ENCODE results near the gene GTF3C2. TPM values are rescaled to one million over a fixed set of nuclear protein-coding genes. Genes with fewer than 3 reads are reported as not detected.

GTF3C2 gene
- total and polyA plus RNA-seq, 2 of the 13 experiments (the other 11 are each of a cell fraction or from before 2014, with no cell fraction given), result 77.5 to 130 TPM

DNA sequence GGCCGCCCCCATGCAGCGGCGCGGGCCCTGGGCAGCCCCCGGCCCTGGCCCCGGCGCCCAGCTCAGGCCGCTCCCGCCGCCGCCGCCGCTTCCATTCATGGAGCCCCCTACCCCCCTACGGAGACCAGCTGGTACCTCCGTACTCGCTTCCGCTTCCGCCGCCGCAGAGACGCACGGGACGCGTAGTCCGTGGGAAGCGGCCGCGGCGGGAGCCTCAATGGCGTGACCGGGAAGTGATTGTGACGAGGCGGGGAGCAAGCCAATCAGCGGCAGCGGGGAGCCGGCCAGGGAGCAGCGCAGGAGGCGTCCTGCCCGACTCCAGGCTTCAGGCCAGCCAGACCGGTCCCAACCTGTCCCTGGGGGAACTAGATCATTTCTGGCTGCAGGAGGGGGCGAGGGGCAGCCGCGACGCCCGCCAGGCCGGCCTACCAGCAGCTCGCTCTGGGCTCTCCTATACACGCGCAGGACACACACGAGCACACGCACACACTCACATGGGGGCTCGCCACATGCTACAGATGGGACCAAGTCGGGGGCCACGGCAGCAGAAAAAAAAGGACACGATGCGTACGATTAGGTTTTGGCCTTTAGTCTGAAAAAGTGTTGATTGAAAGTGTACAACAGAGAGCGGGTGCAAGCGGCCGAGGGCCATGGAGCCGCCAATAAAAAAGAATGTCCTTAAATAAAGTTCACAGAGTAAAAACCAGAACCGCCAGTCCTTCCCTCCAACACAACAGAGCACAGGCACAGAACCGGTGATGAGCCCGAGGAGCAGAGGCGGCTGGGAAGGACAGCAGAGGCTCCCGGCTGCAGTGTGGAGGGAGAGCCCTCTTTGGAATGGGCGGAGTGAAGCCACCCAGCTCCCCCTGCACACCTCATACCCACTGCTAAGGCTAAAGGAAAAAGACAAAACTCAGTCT is 24.3 kb upstream of the GTF3C2 start, which contains the start of gene ZNF513 (continued):
- TF ChIP-seq ZNF619 (CRISPR knock-in tag; IDR thresholded peaks at IDR 0.05) (no peak; the same call in 1 of the 2 replicates), ZZZ3 (CRISPR knock-in tag; IDR thresholded peaks at IDR 0.05; ENCODE audit: borderline replicate concordance) (no peak), ASH2L (IDR thresholded peaks at IDR 0.05; ENCODE audit: insufficient read length, low read depth, low read length) (no peak), ZNF431 (CRISPR knock-in tag; IDR thresholded peaks at IDR 0.05; ENCODE audit: borderline replicate concordance, low read depth) (no peak), NFYC (CRISPR knock-in tag; IDR thresholded peaks at IDR 0.05) (peak; percentile 57; the same call in 1 of the 2 replicates), ZNF17 (CRISPR knock-in tag; IDR thresholded peaks at IDR 0.05) (no peak), ZNF569 (CRISPR knock-in tag; IDR thresholded peaks at IDR 0.05; ENCODE audit: borderline replicate concordance) (no peak), ZNF547 (CRISPR knock-in tag; IDR thresholded peaks at IDR 0.05) (peak; percentile 63; the same call in 1 of the 2 replicates), ZNF12 (CRISPR knock-in tag; IDR thresholded peaks at IDR 0.05) (no peak), ZNF850 (CRISPR knock-in tag; conservative IDR thresholded peaks at IDR 0.05) (no peak), RAD21 (CRISPR knock-in tag; IDR thresholded peaks at IDR 0.05) (peak; percentile 11; the same call in 1 of the 2 replicates), ZKSCAN1 (IDR thresholded peaks at IDR 0.05; ENCODE audit: low read length) (no peak), PAWR (CRISPR knock-in tag; IDR thresholded peaks at IDR 0.05; ENCODE audit: borderline replicate concordance) (no peak), KDM5B (CRISPR knock-in tag; IDR thresholded peaks at IDR 0.05; ENCODE audit: borderline replicate concordance) (0 out of 2 replicates have a peak, but pooled peaks have one; percentile 34), ATF7-NPFF (CRISPR knock-in tag; IDR thresholded peaks at IDR 0.05; ENCODE audit: low read depth) (no peak), CBX2 (IDR thresholded peaks at IDR 0.05; ENCODE audit: low read depth, low read length) (no peak), CBX2 (CRISPR knock-in tag; IDR thresholded peaks at IDR 0.05; ENCODE audit: low read depth) (no peak), NFRKB (IDR thresholded peaks at IDR 0.05) (no peak), NFE2L1 (CRISPR knock-in tag; IDR thresholded peaks at IDR 0.05; ENCODE audit: borderline replicate concordance) (no peak), HDAC6 (IDR thresholded peaks at IDR 0.05; ENCODE audit: low read depth, low read length) (no peak), SOX5 (CRISPR knock-in tag; IDR thresholded peaks at IDR 0.05; ENCODE audit: borderline replicate concordance) (no peak), GABPB1 (CRISPR knock-in tag; IDR thresholded peaks at IDR 0.05) (peak; percentile 95), ELF1 (CRISPR knock-in tag; IDR thresholded peaks at IDR 0.05) (peak; percentile 86)
- TF ChIP-seq, protein P1, sequence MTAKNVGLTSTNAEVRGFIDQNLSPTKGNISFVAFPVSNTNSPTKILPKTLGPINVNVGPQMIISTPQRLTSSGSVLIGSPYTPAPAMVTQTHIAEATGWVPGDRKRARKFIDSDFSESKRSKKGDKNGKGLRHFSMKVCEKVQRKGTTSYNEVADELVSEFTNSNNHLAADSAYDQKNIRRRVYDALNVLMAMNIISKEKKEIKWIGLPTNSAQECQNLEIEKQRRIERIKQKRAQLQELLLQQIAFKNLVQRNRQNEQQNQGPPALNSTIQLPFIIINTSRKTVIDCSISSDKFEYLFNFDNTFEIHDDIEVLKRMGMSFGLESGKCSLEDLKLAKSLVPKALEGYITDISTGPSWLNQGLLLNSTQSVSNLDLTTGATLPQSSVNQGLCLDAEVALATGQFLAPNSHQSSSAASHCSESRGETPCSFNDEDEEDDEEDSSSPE (CRISPR knock-in tag; IDR thresholded peaks at IDR 0.05), result peak; percentile 46; the same call in 1 of the 2 replicates
- TF ChIP-seq, protein P2, sequence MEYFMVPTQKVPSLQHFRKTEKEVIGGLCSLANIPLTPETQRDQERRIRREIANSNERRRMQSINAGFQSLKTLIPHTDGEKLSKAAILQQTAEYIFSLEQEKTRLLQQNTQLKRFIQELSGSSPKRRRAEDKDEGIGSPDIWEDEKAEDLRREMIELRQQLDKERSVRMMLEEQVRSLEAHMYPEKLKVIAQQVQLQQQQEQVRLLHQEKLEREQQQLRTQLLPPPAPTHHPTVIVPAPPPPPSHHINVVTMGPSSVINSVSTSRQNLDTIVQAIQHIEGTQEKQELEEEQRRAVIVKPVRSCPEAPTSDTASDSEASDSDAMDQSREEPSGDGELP (IDR thresholded peaks at IDR 0.05; ENCODE audit: borderline replicate concordance, low read depth), result peak; percentile 90
- TF ChIP-seq, protein P3, sequence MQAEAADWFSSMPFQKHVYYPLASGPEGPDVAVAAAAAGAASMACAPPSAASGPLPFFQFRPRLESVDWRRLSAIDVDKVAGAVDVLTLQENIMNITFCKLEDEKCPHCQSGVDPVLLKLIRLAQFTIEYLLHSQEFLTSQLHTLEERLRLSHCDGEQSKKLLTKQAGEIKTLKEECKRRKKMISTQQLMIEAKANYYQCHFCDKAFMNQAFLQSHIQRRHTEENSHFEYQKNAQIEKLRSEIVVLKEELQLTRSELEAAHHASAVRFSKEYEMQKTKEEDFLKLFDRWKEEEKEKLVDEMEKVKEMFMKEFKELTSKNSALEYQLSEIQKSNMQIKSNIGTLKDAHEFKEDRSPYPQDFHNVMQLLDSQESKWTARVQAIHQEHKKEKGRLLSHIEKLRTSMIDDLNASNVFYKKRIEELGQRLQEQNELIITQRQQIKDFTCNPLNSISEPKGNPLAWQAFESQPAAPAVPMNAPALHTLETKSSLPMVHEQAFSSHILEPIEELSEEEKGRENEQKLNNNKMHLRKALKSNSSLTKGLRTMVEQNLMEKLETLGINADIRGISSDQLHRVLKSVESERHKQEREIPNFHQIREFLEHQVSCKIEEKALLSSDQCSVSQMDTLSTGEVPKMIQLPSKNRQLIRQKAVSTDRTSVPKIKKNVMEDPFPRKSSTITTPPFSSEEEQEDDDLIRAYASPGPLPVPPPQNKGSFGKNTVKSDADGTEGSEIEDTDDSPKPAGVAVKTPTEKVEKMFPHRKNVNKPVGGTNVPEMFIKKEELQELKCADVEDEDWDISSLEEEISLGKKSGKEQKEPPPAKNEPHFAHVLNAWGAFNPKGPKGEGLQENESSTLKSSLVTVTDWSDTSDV (CRISPR knock-in tag; IDR thresholded peaks at IDR 0.05), result no peak
